ENCODE results near the gene PSKH1.

Gene PSKH1

GRCh38 chr16:67950335-67950843 lies 57.3 kb downstream of the PSKH1 start:
- TF ChIP-seq ISL1 (CRISPR knock-in tag; IDR thresholded peaks at IDR 0.05) (no peak), ARNTL (CRISPR knock-in tag; IDR thresholded peaks at IDR 0.05; ENCODE audit: borderline replicate concordance, low read depth) (no peak), CSDC2 (CRISPR knock-in tag; IDR thresholded peaks at IDR 0.05) (no peak), TSHZ2 (CRISPR knock-in tag; IDR thresholded peaks at IDR 0.05) (no peak), TOX (CRISPR knock-in tag; IDR thresholded peaks at IDR 0.05; ENCODE audit: borderline replicate concordance) (no peak), SNAI2 (CRISPR knock-in tag; IDR thresholded peaks at IDR 0.05) (no peak), PPARA (CRISPR knock-in tag; IDR thresholded peaks at IDR 0.05; ENCODE audit: borderline replicate concordance) (no peak), ZC3H10 (CRISPR knock-in tag; IDR thresholded peaks at IDR 0.05) (no peak), ZFP30 (CRISPR knock-in tag; IDR thresholded peaks at IDR 0.05) (no peak), BACH2 (CRISPR knock-in tag; IDR thresholded peaks at IDR 0.05; ENCODE audit: borderline replicate concordance) (no peak)
- TF ChIP-seq, protein P1, sequence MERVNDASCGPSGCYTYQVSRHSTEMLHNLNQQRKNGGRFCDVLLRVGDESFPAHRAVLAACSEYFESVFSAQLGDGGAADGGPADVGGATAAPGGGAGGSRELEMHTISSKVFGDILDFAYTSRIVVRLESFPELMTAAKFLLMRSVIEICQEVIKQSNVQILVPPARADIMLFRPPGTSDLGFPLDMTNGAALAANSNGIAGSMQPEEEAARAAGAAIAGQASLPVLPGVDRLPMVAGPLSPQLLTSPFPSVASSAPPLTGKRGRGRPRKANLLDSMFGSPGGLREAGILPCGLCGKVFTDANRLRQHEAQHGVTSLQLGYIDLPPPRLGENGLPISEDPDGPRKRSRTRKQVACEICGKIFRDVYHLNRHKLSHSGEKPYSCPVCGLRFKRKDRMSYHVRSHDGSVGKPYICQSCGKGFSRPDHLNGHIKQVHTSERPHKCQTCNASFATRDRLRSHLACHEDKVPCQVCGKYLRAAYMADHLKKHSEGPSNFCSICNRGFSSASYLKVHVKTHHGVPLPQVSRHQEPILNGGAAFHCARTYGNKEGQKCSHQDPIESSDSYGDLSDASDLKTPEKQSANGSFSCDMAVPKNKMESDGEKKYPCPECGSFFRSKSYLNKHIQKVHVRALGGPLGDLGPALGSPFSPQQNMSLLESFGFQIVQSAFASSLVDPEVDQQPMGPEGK (CRISPR knock-in tag; IDR thresholded peaks at IDR 0.05; ENCODE audit: borderline replicate concordance): no peak
- no peak for ATAC-seq

- ATAC-seq: no peak
- TF ChIP-seq ZNF565 (CRISPR knock-in tag; conservative IDR thresholded peaks at IDR 0.05; ENCODE audit: low read depth) (no peak), PPARA (CRISPR knock-in tag; IDR thresholded peaks at IDR 0.05; ENCODE audit: borderline replicate concordance) (no peak), OSR1 (CRISPR knock-in tag; IDR thresholded peaks at IDR 0.05) (no peak), ZNF8 (CRISPR knock-in tag; IDR thresholded peaks at IDR 0.05) (no peak), ARNTL (CRISPR knock-in tag; IDR thresholded peaks at IDR 0.05; ENCODE audit: borderline replicate concordance, low read depth) (no peak), ZFP30 (CRISPR knock-in tag; IDR thresholded peaks at IDR 0.05) (no peak), ISL1 (CRISPR knock-in tag; IDR thresholded peaks at IDR 0.05) (no peak)
Observed at GRCh38 chr16:67951485-67951884, 58.4 kb downstream of the PSKH1 start.

DNA sequence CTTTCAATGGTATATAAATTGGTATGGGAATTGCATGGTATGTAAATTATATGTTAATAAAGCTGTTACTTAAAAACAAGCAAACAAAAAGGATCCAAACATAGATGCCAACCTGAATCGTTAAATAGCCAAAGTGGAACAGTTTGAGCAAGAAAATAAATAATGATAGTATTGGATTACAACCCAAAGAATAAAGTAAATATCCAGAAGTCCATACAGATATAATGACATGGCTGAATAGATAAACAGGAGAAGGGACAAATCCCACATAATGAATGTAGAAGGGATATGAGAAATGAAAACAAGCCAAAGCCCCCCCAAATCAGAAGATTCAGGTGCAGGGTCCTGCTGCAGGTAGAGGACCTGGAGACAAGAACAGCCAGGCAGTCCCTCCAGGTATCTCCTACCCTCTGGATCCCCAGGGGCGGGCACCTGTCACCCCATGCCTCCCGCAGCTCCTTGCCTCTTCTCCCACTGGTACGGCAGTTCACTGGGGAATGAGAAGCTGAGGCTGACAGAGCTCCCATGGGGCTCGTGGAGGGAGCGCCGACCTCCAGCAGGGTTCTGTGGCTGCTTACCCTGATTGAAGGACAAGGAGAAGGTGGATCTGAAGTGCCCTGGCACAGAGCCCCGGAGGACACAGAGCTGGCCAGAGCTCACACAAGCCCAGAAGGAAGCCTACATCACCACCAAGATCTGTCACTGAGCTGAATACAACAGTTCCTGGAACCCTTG lies 60.8 kb downstream of the PSKH1 start:
- no peak for ATAC-seq
- TF ChIP-seq, protein P1 (CRISPR knock-in tag; IDR thresholded peaks at IDR 0.05; ENCODE audit: borderline replicate concordance): no peak
- TF ChIP-seq ZNF8 (CRISPR knock-in tag; IDR thresholded peaks at IDR 0.05) (no peak), ZNF70 (CRISPR knock-in tag; IDR thresholded peaks at IDR 0.05) (no peak), ARNTL (CRISPR knock-in tag; IDR thresholded peaks at IDR 0.05; ENCODE audit: borderline replicate concordance, low read depth) (no peak), OSR1 (CRISPR knock-in tag; IDR thresholded peaks at IDR 0.05) (no peak), ISL1 (CRISPR knock-in tag; IDR thresholded peaks at IDR 0.05) (no peak), SNAI2 (CRISPR knock-in tag; IDR thresholded peaks at IDR 0.05) (no peak), PPARA (CRISPR knock-in tag; IDR thresholded peaks at IDR 0.05; ENCODE audit: borderline replicate concordance) (no peak), CREB5 (CRISPR knock-in tag; IDR thresholded peaks at IDR 0.05; ENCODE audit: low read depth) (no peak), BACH2 (CRISPR knock-in tag; IDR thresholded peaks at IDR 0.05; ENCODE audit: borderline replicate concordance) (no peak)
- TF ChIP-seq, protein P2, sequence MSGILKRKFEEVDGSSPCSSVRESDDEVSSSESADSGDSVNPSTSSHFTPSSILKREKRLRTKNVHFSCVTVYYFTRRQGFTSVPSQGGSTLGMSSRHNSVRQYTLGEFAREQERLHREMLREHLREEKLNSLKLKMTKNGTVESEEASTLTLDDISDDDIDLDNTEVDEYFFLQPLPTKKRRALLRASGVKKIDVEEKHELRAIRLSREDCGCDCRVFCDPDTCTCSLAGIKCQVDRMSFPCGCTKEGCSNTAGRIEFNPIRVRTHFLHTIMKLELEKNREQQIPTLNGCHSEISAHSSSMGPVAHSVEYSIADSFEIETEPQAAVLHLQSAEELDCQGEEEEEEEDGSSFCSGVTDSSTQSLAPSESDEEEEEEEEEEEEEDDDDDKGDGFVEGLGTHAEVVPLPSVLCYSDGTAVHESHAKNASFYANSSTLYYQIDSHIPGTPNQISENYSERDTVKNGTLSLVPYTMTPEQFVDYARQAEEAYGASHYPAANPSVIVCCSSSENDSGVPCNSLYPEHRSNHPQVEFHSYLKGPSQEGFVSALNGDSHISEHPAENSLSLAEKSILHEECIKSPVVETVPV (CRISPR knock-in tag; IDR thresholded peaks at IDR 0.05): no peak
